GM19099 (cell line): ENCODE measurements around the gene FARP2.
A peak's percentile ranks its signal among the peaks of the same experiment; 100 is the strongest.

Experiments used
- POLR2A ChIP-seq: IDR thresholded peaks from 3 replicates; pipeline ENCODE4 v1.6.1; 2011; ENCODE audit warnings: low read depth; ENCODE audit not compliant: insufficient read length; ENCODE audit errors: extremely low read depth

The FARP2 gene, protein sequence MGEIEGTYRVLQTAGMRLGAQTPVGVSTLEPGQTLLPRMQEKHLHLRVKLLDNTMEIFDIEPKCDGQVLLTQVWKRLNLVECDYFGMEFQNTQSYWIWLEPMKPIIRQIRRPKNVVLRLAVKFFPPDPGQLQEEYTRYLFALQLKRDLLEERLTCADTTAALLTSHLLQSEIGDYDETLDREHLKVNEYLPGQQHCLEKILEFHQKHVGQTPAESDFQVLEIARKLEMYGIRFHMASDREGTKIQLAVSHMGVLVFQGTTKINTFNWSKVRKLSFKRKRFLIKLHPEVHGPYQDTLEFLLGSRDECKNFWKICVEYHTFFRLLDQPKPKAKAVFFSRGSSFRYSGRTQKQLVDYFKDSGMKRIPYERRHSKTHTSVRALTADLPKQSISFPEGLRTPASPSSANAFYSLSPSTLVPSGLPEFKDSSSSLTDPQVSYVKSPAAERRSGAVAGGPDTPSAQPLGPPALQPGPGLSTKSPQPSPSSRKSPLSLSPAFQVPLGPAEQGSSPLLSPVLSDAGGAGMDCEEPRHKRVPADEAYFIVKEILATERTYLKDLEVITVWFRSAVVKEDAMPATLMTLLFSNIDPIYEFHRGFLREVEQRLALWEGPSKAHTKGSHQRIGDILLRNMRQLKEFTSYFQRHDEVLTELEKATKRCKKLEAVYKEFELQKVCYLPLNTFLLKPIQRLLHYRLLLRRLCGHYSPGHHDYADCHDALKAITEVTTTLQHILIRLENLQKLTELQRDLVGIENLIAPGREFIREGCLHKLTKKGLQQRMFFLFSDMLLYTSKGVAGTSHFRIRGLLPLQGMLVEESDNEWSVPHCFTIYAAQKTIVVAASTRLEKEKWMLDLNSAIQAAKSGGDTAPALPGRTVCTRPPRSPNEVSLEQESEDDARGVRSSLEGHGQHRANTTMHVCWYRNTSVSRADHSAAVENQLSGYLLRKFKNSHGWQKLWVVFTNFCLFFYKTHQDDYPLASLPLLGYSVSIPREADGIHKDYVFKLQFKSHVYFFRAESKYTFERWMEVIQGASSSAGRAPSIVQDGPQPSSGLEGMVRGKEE

DNA sequence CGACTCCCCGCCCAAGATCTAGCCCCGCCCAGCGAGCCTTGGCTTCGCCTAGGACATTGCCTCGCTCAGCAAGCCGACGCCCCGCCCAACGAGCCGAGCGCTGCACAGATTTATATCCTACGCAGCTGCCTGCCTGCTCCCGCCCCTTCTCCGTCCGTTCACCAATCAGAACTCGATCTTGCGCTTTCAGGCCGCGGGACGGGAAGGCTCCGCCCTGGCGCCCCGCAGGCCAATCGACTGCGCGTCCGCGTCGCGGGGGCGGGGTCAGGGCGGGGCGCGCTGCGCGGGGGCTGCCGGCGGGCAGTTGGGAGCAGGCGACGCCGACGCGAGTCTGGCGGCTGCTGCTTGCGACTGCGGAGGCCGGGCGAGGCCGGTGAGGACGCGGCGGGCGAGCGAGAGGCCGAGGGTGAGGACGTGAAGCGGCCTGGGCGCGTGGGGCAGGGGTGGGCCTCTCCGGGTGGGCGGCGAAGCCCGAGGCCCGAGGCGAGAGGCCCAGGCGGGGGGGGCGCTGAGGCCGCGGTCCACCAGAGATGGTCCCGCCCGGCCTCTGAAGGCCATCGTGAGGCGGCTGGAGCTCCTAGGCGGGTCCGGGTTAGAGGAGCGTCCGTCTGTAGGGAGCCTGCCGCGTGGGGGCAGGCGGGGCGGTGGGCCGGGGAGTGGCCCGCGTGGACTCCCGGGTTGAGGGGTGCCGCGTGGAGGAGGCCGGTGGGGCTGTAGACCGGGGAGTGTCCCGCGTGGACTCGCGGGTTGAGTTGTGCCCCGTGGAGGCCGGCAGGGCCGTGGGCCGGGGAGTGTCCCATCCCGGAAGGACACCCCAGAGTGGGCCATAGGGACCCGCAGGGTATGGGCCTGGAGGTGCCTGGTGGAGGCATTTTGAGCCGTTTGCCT, at the start of gene FARP2:
Gene FARP2, plus strand, starts transcription at position 303 of the 888 bp plus-strand sequence. CDS start 16,823 bp downstream, outside the sequence.
- peak; percentile 95 for TF ChIP-seq POLR2A

GRCh38 chr2:241307055-241307454, 49.0 kb upstream of the FARP2 start:
- no peak for TF ChIP-seq POLR2A

GRCh38 chr2:241308267-241308666, 47.8 kb upstream of the FARP2 start:
- TF ChIP-seq POLR2A: no peak

- no peak for TF ChIP-seq POLR2A
These were observed 47.1 kb upstream of the FARP2 start for GRCh38 chr2:241308832-241309500.

DNA sequence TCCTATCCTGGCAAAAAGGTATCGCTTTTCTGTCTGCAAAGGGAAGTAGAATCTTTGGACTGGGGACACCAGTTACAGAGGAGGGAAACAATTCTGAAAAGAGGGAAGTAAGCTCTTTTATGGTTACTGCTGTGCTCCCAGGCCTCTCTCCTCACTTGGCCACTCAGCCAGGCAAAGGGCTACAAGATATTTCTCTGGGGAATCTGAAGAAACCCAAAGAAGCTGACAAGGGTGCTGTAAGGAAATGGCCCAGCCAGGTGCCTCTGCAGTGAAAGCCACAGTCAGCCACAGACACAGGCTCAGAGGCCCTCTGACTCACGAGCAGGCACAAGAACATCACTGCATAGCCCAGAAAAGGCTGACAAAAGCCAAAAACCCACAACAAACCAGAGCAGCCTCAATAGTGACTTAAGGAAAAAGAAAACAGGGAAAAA, 46.4 kb upstream of the FARP2 start:
- TF ChIP-seq POLR2A: peak; percentile 50

GRCh38 chr2:241310917-241311566, 45.0 kb upstream of the FARP2 start:
- no peak for TF ChIP-seq POLR2A

DNA sequence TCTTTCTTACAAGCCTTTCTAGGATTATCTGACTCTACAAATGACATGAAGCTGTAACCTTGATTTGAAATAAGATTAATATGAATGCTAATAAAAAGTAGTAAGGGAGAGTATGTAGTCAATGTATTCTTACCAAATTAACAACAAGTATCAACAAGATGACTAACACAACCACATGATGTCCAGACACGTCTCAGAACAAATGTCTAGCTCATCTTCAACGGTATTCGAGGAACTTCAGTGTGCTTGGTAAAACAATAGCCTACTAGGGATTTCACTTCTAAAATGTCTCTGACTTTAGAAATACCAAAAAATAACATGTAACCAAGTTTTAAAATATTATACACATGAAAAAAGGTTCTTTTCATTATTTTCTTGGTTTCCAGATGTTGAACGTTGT, 44.0 kb upstream of the FARP2 start:
- no peak for TF ChIP-seq POLR2A

GRCh38 chr2:241313543-241314095, 42.5 kb upstream of the FARP2 start:
- TF ChIP-seq POLR2A: no peak

- TF ChIP-seq POLR2A: no peak
These were observed 41.6 kb upstream of the FARP2 start for GRCh38 chr2:241314226-241315092.

DNA sequence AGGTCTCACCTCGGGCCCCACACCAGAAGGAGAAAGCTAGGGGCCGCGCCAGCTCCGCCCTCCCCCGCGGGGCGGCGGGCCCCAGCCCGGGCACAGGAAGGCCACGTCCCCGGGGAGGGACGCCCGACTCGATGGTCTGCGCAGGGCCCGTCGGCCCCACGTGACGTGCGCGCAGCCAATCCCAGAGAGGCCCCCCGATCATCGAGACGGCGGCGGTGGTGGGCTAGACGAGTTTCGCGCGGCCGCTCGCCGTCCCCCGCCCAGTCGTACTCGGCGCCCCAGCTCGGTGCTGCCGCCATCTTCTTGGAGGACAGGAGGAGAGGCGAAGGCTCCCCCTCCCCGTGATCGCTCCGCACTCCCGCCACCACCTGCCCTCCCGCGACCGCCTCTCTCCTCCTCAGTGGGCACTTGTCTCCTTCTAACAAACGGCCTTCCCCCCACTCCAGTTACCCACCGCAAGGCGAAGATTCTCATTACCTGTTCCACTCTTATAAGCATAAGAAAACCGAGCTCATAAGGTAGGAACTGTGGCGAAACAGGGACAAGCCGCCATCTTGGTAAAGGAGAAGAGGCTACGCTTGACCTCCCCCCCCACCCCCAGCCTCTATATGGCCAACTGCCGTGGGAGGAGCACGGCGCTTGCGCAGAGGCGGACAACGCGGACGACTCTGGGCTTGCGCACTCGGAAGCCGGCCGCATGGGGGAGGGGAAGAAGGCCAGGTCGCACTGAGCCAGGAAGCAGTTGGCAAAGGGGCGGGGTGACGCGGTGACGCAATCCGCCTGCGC, 40.8 kb upstream of the FARP2 start, which contains the start of gene HDLBP:
Gene HDLBP, minus strand, starts transcription at position 580 of the 786 bp plus-strand sequence. CDS start 48,803 bp downstream, outside the sequence.
- TF ChIP-seq POLR2A: peak; percentile 88

GRCh38 chr2:241315879-241316631, 40.0 kb upstream of the FARP2 start, which contains the start of gene SEPTIN2:
Gene SEPTIN2 (plus strand): TSS chr2:241315925. CDS start chr2:241324233, 8,308 bp downstream.
- peak; percentile 83 for TF ChIP-seq POLR2A

- no peak for TF ChIP-seq POLR2A
These were observed 39.3 kb upstream of the FARP2 start for GRCh38 chr2:241316825-241317224.
